ENCODE measurements around the gene BICD1. TPM values are rescaled to one million over a fixed set of nuclear protein-coding genes. Genes with fewer than 3 reads are reported as not detected.

Gene BICD1
- total RNA-seq, 1 donor from 2014 or later = 13.1 TPM

DNA sequence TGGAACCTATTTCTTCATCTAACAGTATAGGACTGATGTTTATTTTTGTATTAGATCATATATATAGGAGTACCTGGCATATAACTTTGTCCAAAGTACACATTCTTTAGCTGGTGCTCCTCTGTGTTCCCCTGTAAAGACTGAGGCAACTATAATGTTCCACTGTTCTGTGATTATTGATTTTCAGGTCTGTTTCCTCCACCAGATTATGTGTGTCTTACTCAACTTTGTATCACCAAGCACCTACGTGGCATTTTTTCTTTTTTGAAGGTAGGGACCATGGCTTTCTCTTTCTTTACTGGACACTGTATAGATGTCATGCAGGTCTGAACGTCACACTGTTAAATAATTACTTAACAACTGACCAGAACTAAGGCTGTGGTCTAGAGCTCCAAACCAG, 29.3 kb downstream of the BICD1 start:
- Histone ChIP-seq H3K27me3 (ENCODE audit: control insufficient read depth, insufficient read depth, low read length) (no peaks in the 10 kb centered on the region), H3K36me3 (ENCODE audit: control insufficient read depth, insufficient read depth, low read length) (no peaks in the 10 kb centered on the region), H3K4me3 (ENCODE audit: low read depth, low read length) (no peak overlapping the region)
- DNase-seq (ENCODE audit: low read depth) = no peak
- TF ChIP-seq, protein P1, sequence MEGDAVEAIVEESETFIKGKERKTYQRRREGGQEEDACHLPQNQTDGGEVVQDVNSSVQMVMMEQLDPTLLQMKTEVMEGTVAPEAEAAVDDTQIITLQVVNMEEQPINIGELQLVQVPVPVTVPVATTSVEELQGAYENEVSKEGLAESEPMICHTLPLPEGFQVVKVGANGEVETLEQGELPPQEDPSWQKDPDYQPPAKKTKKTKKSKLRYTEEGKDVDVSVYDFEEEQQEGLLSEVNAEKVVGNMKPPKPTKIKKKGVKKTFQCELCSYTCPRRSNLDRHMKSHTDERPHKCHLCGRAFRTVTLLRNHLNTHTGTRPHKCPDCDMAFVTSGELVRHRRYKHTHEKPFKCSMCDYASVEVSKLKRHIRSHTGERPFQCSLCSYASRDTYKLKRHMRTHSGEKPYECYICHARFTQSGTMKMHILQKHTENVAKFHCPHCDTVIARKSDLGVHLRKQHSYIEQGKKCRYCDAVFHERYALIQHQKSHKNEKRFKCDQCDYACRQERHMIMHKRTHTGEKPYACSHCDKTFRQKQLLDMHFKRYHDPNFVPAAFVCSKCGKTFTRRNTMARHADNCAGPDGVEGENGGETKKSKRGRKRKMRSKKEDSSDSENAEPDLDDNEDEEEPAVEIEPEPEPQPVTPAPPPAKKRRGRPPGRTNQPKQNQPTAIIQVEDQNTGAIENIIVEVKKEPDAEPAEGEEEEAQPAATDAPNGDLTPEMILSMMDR (IDR thresholded peaks at IDR 0.05; ENCODE audit: insufficient read depth, low read length, poor library complexity, severe bottlenecking) = no peak

DNA sequence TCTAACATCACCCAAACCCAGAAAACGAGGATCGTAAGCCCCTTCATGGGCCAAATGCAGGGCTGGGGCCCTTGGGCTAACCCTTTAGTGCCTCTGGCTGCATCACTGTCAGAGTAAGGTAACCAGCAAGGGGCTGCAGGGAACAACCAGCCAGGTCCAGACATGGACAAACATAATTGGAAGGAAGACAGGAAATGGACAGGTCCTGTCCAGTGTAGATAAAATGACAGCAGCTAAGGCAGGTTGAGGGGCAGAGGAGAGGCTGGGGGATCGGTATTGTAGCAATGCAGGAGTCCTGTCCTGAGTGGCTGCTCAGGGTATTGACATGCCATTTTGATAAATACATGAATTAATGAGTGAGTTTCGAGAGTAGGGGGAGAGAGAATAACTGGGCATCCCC, 29.8 kb downstream of the BICD1 start:
- Histone ChIP-seq H3K27me3 (ENCODE audit: control insufficient read depth, insufficient read depth, low read length) (no peaks in the 10 kb centered on the region), H3K4me3 (ENCODE audit: low read depth, low read length) (no peak overlapping the region), H3K36me3 (ENCODE audit: control insufficient read depth, insufficient read depth, low read length) (no peaks in the 10 kb centered on the region)
- DNase-seq (ENCODE audit: low read depth) = no peak
- TF ChIP-seq, protein P1 (IDR thresholded peaks at IDR 0.05; ENCODE audit: insufficient read depth, low read length, poor library complexity, severe bottlenecking) = no peak

DNA sequence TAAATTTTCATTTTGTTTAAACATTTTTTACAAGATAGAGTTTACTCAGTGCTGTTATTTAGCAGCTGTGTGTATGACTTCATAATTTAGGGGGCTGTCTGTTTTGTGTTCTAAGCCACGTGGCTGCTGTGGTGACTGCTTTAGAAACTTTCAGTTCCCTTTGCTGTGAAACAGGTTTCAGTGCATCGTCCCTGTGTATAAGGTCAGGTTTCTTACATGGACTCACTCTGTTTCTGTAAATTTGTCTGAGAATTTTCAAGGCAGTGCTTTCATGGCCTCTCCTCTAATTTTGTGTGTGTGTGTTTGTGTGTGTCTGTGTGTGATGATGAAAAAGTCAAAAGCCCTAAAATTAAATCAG, 32.4 kb downstream of the BICD1 start:
- no peak overlapping the region for H3K4me3 ChIP-seq (ENCODE audit: low read depth, low read length)
- TF ChIP-seq, protein P1 (IDR thresholded peaks at IDR 0.05; ENCODE audit: insufficient read depth, low read length, poor library complexity, severe bottlenecking) = no peak
- no peak for DNase-seq (ENCODE audit: low read depth)
- H3K27me3 ChIP-seq (ENCODE audit: control insufficient read depth, insufficient read depth, low read length) = no peaks in the 10 kb centered on the region
- H3K36me3 ChIP-seq (ENCODE audit: control insufficient read depth, insufficient read depth, low read length) = no peaks in the 10 kb centered on the region

DNA sequence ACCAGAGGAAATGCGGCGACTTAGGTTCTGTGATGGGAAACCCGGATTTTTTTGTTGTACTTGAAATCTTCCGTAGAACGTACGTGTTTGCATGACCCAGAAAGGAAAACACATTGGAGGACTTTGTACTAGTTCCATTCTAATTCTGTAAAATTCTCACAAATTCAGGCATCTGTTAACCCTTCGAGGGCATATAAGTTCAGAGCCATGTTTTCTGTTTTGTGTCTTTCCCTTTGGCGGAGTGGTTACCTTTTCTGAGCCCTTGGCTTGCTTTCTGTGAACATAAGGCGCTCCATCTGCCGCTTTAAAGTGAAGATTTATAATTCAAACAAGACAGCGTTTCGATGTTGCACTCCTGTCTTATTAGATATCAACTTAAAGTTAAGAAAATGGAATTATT, 34.2 kb downstream of the BICD1 start:
- TF ChIP-seq, protein P1 (IDR thresholded peaks at IDR 0.05; ENCODE audit: insufficient read depth, low read length, poor library complexity, severe bottlenecking) = no peak
- DNase-seq (ENCODE audit: low read depth) = no peak
- Histone ChIP-seq H3K27me3 (ENCODE audit: control insufficient read depth, insufficient read depth, low read length) (no peaks in the 10 kb centered on the region), H3K36me3 (ENCODE audit: control insufficient read depth, insufficient read depth, low read length) (no peaks in the 10 kb centered on the region), H3K4me3 (ENCODE audit: low read depth, low read length) (no peak overlapping the region)

DNA sequence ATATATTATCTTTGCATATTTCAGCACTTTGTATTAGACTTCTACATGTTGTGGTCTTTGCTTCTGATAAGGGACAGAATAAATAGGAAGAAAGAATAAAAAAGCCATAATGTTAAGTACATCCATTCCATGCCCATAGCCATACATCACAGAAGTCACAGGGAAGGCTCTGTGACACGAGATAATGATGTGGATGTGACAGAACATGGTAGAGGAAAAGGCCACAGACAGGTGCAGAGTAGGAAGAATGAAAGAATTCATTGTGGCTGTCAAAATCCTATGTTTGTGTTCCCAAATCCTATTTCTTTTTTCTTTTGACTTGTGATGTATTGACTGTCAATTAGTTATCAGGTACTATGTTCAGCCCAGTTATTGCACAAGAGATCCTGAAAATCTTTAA, 38.4 kb downstream of the BICD1 start:
- Histone ChIP-seq H3K4me3 (ENCODE audit: low read depth, low read length) (no peak overlapping the region), H3K36me3 (ENCODE audit: control insufficient read depth, insufficient read depth, low read length) (no peaks in the 10 kb centered on the region), H3K27me3 (ENCODE audit: control insufficient read depth, insufficient read depth, low read length) (no peaks in the 10 kb centered on the region)
- no peak for DNase-seq (ENCODE audit: low read depth)
- TF ChIP-seq, protein P1 (IDR thresholded peaks at IDR 0.05; ENCODE audit: insufficient read depth, low read length, poor library complexity, severe bottlenecking) = no peak

DNA sequence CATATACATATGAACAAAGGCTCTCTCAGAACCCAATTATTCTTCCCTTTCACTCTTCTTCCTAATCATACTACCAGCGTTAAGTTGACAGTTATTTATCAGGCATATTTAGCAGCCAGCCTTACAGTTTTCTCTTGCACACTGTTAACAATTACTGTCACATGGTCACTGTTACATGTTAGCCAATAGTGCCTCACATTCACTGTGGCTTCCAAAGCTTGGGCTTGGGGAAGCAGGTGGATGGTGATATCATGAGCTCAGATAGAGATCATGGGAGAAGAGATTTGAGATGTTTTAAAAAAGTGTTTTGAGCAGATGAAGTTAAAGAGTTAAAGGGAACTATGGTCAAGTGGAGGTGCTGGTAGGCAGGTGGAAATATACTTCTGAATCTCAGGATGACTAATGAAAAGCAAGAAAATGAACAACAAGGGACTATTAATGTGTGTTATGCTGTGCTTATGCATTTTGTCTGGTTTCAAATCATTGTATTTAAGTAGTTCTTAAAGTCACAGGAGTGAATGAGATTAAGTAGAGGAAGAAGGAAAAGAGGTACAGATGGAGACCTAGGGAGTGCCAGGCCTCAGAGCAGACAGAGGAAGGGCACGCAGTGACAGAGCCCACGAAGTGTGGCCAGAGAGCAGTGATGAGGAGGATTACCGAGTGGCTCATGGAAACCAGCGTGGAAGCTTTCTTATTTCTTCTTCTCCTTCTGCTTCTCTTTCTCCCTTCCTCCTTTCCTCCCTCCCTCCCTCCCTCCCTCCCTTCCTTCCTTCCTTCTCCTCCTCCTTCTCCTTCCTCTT, 39.6 kb downstream of the BICD1 start:
- Histone ChIP-seq H3K36me3 (ENCODE audit: control insufficient read depth, insufficient read depth, low read length) (no peaks in the 10 kb centered on the region), H3K4me3 (ENCODE audit: low read depth, low read length) (no peak overlapping the region), H3K27me3 (ENCODE audit: control insufficient read depth, insufficient read depth, low read length) (no peaks in the 10 kb centered on the region)
- no peak for DNase-seq (ENCODE audit: low read depth)
- TF ChIP-seq, protein P1 (IDR thresholded peaks at IDR 0.05; ENCODE audit: insufficient read depth, low read length, poor library complexity, severe bottlenecking) = no peak
